NCI-H460 (cell line): ENCODE data around the gene SPRYD3. TPM values are rescaled to one million over a fixed set of nuclear protein-coding genes. Genes with fewer than 3 reads are reported as not detected.
"Not testable (repeated sequence)": the region's sequence is repeated elsewhere in the genome, so short reads cannot be mapped to it uniquely, and the experiment has no call there.

Experiments used
- DNase-seq: peaks from one replicate; pipeline ENCODE4 v3.0.0-alpha.2; 2016; ENCODE audit warnings: low read depth; ENCODE audit errors: extremely low read depth
- small RNA-seq, 2 experiments: library from RNA; depleted of rRNA; stranded (forward); fragments of <200 nt; gene quantifications; one replicate each; pipeline ENCODE3, GENCODE V24; 2014
- total RNA-seq: library from RNA; depleted of rRNA; stranded (reverse); fragments of >200 nt; shearing (Covaris generic); gene quantifications from 2 replicates; pipeline ENCODE4 v1.2.3, GENCODE V29; 2014; rRNA removed

SPRYD3 gene
- total RNA-seq, 1 experiment from 2014 or later, result 28.5 TPM

GRCh38 chr12:53036802-53037201, 42.4 kb downstream of the SPRYD3 start:
- DNase-seq, result no peak

DNA sequence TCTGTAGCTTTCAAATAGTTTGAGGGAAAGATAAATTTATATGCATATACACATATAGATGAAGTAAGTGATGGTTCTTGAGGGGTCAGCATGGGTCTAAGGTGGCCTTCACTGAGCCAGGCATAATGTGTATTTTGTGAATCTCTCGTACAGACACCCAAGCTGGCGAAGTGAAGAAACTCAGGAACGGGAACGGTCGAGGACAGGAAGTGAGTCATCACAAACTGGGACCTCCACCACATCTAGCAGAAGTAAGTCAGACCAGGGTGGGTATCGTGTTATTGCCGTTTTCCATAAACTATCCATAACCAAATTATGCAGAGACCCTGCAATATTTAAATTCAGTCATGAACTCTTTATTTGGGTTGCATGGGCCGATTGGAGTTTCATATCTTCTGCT, 44.7 kb downstream of the SPRYD3 start:
- no peak for DNase-seq

DNA sequence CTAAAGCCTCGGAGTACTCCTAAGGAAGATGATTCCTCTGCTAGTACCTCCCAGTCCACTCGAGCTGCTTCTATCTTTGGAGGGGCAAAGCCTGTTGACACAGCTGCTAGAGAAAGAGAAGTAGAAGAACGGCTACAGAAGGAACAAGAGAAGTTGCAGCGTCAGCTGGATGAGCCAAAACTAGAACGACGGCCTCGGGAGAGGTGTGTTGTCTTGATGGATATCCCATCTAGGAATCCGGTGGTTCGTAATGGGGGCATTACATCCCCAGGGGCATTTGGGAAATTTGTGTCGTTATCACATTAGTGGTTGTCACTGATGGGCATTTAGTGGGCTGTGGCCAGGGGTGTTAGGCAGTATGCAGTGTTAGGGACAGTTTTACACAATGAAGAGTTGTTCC, 45.4 kb downstream of the SPRYD3 start:
- DNase-seq, result not testable (repeated sequence)

DNA sequence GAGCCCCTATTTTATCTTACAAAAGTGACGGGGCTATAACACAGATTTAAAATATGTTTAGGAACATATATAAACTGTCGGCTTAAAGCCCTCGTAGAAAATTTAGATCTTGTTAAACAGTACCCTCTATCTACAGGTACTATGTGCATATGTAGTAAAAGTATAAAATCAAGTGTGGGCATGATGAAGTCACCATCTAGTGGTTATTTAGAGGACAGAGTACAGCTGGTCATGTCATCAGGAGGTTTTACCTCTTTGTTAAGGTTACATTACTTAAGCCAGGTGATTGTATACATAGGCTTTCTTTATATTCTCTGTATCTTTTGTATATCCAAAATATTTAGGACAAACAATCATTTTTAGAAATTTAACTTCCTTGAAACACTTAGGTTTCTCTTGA, 47.6 kb downstream of the SPRYD3 start:
- no peak for DNase-seq

DNA sequence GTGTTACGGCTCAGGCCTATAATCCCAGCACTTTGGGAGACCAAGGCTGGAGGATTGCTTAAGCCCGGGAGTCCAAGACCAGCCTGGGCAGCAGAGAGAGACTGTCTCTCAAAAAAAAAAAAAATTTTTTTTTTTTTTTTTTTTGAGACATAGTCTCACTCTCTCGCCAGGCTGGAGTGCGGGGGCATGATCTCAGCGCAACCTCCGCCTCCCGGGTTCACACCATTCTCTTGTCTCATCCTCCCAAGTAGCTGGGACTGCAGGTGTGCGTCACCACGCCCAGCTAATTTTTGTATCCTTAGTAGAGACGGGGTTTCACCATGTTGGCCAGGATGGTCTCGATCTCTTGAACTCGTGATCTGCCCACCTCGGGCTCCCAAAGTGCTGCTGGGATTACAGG, 52.2 kb downstream of the SPRYD3 start:
- DNase-seq, result not testable (repeated sequence)

- no peak for DNase-seq
These were observed 53.9 kb downstream of the SPRYD3 start for GRCh38 chr12:53025250-53025649.

DNA sequence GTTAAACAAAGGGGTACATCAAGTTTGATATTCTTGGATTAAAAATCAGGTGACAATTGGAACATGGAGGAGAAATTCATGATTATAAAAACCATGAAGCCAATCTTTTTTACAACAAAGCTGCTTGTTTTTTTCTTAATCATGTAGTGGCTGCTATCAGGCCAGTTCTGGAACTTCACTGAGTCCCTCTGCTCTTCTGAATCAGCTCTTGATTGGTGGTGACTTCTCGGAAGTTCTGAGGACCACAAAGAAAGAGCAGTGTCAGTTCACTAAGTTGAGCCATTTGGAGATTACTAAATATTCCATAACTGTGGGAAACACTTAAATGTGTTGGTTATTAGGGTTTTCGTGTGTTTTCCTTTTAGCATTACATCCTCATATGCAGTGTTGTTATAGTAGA, 64.5 kb downstream of the SPRYD3 start:
- no peak for DNase-seq

Small RNA genes within 50 kb of the gene (small RNA-seq; reads per million reads assigned to genes)
- 0 reads per million in 2 experiments for gene MIR6757

Other genes starting within 250 kb of the SPRYD3 start
- gene KRT79, start 245.1 kb downstream of the SPRYD3 start, total RNA-seq, result not detected in 2 replicates
- gene KRT78, start 230.4 kb downstream of the SPRYD3 start, total RNA-seq, result not detected in 2 replicates
- 441 and 447 TPM in 2 replicates for gene KRT8, start 174.3 kb downstream of the SPRYD3 start, total RNA-seq
- gene KRT18, start 130.3 kb downstream of the SPRYD3 start, total RNA-seq, result 692 and 718 TPM in 2 replicates
- gene EIF4B, start 72.9 kb downstream of the SPRYD3 start, total RNA-seq, result 827 and 879 TPM in 2 replicates
- gene TNS2, start 29.3 kb downstream of the SPRYD3 start, total RNA-seq, result 12.1 and 16.9 TPM in 2 replicates
- gene IGFBP6, start 18.3 kb upstream of the SPRYD3 start, total RNA-seq, result 53.1 and 54.9 TPM in 2 replicates
- not detected in 2 replicates for gene SOAT2, start 24.1 kb upstream of the SPRYD3 start, total RNA-seq
- 12.3 and 14.9 TPM in 2 replicates for gene ZNF740, start 101.3 kb upstream of the SPRYD3 start, total RNA-seq
- 5.6 and 12.6 TPM in 2 replicates for gene CSAD, start 101.5 kb upstream of the SPRYD3 start, total RNA-seq
- gene ITGB7, start 127.9 kb upstream of the SPRYD3 start, total RNA-seq, result not detected in 2 replicates
- gene RARG, start 152.8 kb upstream of the SPRYD3 start, total RNA-seq, result 8.5 and 12.0 TPM in 2 replicates
- gene ESPL1, start 188.9 kb upstream of the SPRYD3 start, total RNA-seq, result 12.3 and 15.7 TPM in 2 replicates
- 346 and 357 TPM in 2 replicates for gene PFDN5, start 216.2 kb upstream of the SPRYD3 start, total RNA-seq
- gene MYG1, start 220.3 kb upstream of the SPRYD3 start, total RNA-seq, result 112 and 124 TPM in 2 replicates
- gene AAAS, start 242.2 kb upstream of the SPRYD3 start, total RNA-seq, result 92.3 and 98.9 TPM in 2 replicates